ENCODE results near the gene GINS2.

The GINS2 gene

GRCh38 chr16:85633888-85634287, 54.9 kb downstream of the GINS2 start:
- H3K36me3 ChIP-seq (ENCODE audit: insufficient read depth, low read length), result peaks cover 92% of the 10 kb centered on the region; the same call in 1 of the 2 replicates
- H4K20me1 ChIP-seq (ENCODE audit: insufficient read depth, low read length, poor library complexity, severe bottlenecking), result peaks cover 100% of the 10 kb centered on the region
- no peaks in the 10 kb centered on the region for H3F3A ChIP-seq (ENCODE audit: low read depth)
- H3K4me2 ChIP-seq (ENCODE audit: low read depth, low read length, poor library complexity, severe bottlenecking), result no peak overlapping the region
- no peak overlapping the region for H2AFZ ChIP-seq (ENCODE audit: low read length)
- H3K27me3 ChIP-seq (ENCODE audit: insufficient read depth, low read length, poor library complexity, severe bottlenecking), result no peaks in the 10 kb centered on the region
- TF ChIP-seq CTCF (conservative IDR thresholded peaks at IDR 0.05; ENCODE audit: low read length) (no peak), EZH2phosphoT487 (IDR thresholded peaks at IDR 0.05; ENCODE audit: borderline replicate concordance) (no peak)
- H3K79me2 ChIP-seq (ENCODE audit: insufficient read depth, low read length), result peaks cover 100% of the 10 kb centered on the region
- no peaks in the 10 kb centered on the region for H3K9me2 ChIP-seq (replicated peaks; ENCODE audit: low read depth, low read length)
- H3K9me3 ChIP-seq (ENCODE audit: insufficient read depth, low read depth, low read length), result peaks cover 6% of the 10 kb centered on the region; the same call in 1 of the 2 replicates
- H3K4me1 ChIP-seq (ENCODE audit: insufficient read depth, low read length, poor library complexity, severe bottlenecking), result no peaks in the 10 kb centered on the region
- H3K9ac ChIP-seq (ENCODE audit: low read depth, low read length, poor library complexity, severe bottlenecking), result no peak overlapping the region
- no peak overlapping the region for H3K4me3 ChIP-seq (ENCODE audit: low read length, poor library complexity, severe bottlenecking)

DNA sequence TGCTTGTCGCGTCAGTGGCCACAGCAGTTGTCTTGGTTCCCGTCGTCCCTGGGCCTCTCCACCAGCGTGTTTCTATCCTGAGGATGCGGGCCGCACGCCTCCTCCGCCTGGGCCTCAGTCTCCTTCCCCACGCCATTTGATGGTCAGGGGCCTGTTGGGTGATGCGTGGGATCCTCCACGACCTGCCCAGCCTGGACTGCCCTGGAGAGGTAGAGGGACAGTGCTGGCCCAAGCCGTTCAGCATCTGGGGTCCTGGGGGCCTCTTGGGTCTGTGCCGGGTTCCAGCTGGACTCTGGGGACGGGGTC, 55.4 kb downstream of the GINS2 start:
- H3K36me3 ChIP-seq (ENCODE audit: insufficient read depth, low read length), result peaks cover 93% of the 10 kb centered on the region; the same call in 1 of the 2 replicates

DNA sequence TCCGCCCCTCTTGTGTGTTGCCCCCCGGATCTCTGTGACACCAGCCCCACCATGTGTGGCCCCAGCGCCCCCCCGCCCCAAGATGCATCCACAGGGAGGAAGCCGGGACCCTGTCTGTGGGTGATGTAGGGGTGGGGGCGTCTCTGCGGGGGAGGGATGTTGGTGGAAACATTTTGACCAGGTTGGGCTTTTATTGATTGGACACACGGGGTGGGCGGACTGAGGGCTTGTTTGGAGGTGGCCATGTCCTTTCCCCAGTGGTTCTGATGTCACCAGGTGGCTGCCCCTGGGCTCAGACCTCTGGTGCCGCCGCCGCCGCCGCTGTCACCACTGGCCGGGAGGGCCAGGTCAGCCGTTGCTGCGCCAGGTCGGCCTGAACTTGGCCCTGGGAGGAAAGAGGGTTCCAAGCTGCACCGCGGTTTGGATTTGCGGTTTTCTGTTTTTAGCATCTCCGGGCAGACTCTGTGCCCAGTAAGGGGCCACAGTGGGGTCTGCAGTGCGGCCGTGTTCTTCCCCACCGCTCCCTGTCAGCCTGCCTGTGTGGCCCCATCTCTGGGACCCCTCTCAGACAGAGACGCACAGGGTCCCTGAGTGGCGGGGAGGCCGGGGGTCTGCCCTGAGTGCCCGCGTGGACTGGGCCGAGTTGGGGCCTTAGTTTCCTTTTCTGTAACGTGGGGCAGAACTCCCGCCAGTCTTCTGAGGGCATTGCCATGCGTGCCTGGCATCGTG, 55.9 kb downstream of the GINS2 start:
- peaks cover 100% of the 10 kb centered on the region for H3K79me2 ChIP-seq (ENCODE audit: insufficient read depth, low read length)
- H2AFZ ChIP-seq (ENCODE audit: low read length), result no peak overlapping the region
- H3K4me1 ChIP-seq (ENCODE audit: insufficient read depth, low read length, poor library complexity, severe bottlenecking), result no peaks in the 10 kb centered on the region
- no peaks in the 10 kb centered on the region for H3F3A ChIP-seq (ENCODE audit: low read depth)
- peaks cover 93% of the 10 kb centered on the region; the same call in 1 of the 2 replicates for H3K36me3 ChIP-seq (ENCODE audit: insufficient read depth, low read length)
- H3K4me2 ChIP-seq (ENCODE audit: low read depth, low read length, poor library complexity, severe bottlenecking), result no peak overlapping the region
- H3K9me3 ChIP-seq (ENCODE audit: insufficient read depth, low read depth, low read length), result peaks cover 6% of the 10 kb centered on the region; the same call in 1 of the 2 replicates
- H3K9ac ChIP-seq (ENCODE audit: low read depth, low read length, poor library complexity, severe bottlenecking), result no peak overlapping the region
- H3K9me2 ChIP-seq (replicated peaks; ENCODE audit: low read depth, low read length), result no peaks in the 10 kb centered on the region
- no peaks in the 10 kb centered on the region for H3K27me3 ChIP-seq (ENCODE audit: insufficient read depth, low read length, poor library complexity, severe bottlenecking)
- TF ChIP-seq CTCF (conservative IDR thresholded peaks at IDR 0.05; ENCODE audit: low read length), result no peak
- no peak for TF ChIP-seq EZH2phosphoT487 (IDR thresholded peaks at IDR 0.05; ENCODE audit: borderline replicate concordance)
- peaks cover 100% of the 10 kb centered on the region for H4K20me1 ChIP-seq (ENCODE audit: insufficient read depth, low read length, poor library complexity, severe bottlenecking)
- H3K4me3 ChIP-seq (ENCODE audit: low read length, poor library complexity, severe bottlenecking), result no peak overlapping the region

More for the DNA sequence above, 55.4 kb downstream of the GINS2 start:
- no peak for TF ChIP-seq EZH2phosphoT487 (IDR thresholded peaks at IDR 0.05; ENCODE audit: borderline replicate concordance)
- TF ChIP-seq CTCF (conservative IDR thresholded peaks at IDR 0.05; ENCODE audit: low read length), result no peak
- H3K79me2 ChIP-seq (ENCODE audit: insufficient read depth, low read length), result peaks cover 100% of the 10 kb centered on the region
- H2AFZ ChIP-seq (ENCODE audit: low read length), result no peak overlapping the region
- H3K9ac ChIP-seq (ENCODE audit: low read depth, low read length, poor library complexity, severe bottlenecking), result no peak overlapping the region
- H3K27me3 ChIP-seq (ENCODE audit: insufficient read depth, low read length, poor library complexity, severe bottlenecking), result no peaks in the 10 kb centered on the region
- no peaks in the 10 kb centered on the region for H3K4me1 ChIP-seq (ENCODE audit: insufficient read depth, low read length, poor library complexity, severe bottlenecking)
- H3F3A ChIP-seq (ENCODE audit: low read depth), result no peaks in the 10 kb centered on the region
- no peaks in the 10 kb centered on the region for H3K9me2 ChIP-seq (replicated peaks; ENCODE audit: low read depth, low read length)
- H3K9me3 ChIP-seq (ENCODE audit: insufficient read depth, low read depth, low read length), result peaks cover 6% of the 10 kb centered on the region; the same call in 1 of the 2 replicates
- H3K4me3 ChIP-seq (ENCODE audit: low read length, poor library complexity, severe bottlenecking), result no peak overlapping the region
- H4K20me1 ChIP-seq (ENCODE audit: insufficient read depth, low read length, poor library complexity, severe bottlenecking), result peaks cover 100% of the 10 kb centered on the region
- no peak overlapping the region for H3K4me2 ChIP-seq (ENCODE audit: low read depth, low read length, poor library complexity, severe bottlenecking)
